GM12864 (cell line): Measurements from ENCODE around the gene IFT27.
"Not testable (repeated sequence)": the region's sequence is repeated elsewhere in the genome, so short reads cannot be mapped to it uniquely, and the experiment has no call there.

ENCODE experiments used
- DNase-seq: peaks from one replicate; pipeline ENCODE4 v3.0.0-alpha.2; 2011; ENCODE audit warnings: low read depth
- H3K4me3 ChIP-seq: 2 replicates; pipeline ENCODE4 v1.5.1; 2011; ENCODE audit warnings: mild to moderate bottlenecking, low read depth, low read length, control low read depth
- TF ChIP-seq, protein P1 (sequence below): IDR thresholded peaks from 2 replicates; pipeline ENCODE4 v1.5.1; 2011; ENCODE audit warnings: low read depth, mild to moderate bottlenecking, moderate library complexity, low read length, control low read depth, inconsistent platforms; ENCODE audit errors: missing control alignments

IFT27 gene

DNA sequence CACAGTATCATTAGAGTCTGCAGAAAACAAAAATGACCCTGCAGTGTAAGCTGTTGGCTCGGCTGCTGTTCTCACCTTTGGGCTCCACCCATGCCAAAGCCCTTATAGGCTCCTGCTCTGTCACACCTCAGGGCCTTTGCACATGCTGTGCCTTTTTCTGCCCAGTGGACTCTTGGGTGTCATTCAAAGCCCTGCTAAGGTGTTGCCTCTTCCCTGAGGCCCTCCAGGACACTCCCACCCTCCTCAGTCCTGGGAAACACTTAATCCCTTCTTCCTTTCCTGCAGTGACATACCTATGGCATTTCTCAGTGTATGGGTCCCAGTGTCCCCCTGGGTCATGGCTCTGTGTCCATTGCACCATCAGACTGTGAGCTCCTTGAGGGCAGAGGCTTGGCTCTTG lies 43.3 kb downstream of the IFT27 start:
- no peak overlapping the region for H3K4me3 ChIP-seq
- no peak for DNase-seq
- TF ChIP-seq, protein P1, sequence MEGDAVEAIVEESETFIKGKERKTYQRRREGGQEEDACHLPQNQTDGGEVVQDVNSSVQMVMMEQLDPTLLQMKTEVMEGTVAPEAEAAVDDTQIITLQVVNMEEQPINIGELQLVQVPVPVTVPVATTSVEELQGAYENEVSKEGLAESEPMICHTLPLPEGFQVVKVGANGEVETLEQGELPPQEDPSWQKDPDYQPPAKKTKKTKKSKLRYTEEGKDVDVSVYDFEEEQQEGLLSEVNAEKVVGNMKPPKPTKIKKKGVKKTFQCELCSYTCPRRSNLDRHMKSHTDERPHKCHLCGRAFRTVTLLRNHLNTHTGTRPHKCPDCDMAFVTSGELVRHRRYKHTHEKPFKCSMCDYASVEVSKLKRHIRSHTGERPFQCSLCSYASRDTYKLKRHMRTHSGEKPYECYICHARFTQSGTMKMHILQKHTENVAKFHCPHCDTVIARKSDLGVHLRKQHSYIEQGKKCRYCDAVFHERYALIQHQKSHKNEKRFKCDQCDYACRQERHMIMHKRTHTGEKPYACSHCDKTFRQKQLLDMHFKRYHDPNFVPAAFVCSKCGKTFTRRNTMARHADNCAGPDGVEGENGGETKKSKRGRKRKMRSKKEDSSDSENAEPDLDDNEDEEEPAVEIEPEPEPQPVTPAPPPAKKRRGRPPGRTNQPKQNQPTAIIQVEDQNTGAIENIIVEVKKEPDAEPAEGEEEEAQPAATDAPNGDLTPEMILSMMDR, result no peak

DNA sequence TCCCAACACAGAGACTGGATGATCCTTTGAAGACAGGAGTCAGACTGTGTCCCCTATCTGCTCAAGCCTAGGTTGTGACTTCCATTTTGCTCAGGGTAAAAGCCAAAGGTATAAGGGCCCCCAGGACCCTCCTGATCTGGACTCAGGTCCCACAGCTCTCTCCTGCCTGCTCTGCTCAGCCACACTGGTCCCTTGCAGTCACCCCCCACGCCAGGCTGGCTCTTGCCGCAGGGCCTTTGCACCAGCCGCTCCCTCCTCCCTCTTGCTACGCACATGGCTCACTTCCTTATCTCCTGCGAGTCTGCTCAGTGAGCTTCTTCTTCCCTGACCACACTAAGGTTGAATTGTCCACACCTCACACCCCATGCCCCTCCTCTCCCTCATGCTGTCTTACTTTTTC lies 44.0 kb downstream of the IFT27 start:
- TF ChIP-seq, protein P1, result no peak
- H3K4me3 ChIP-seq, result no peak overlapping the region
- no peak for DNase-seq

DNA sequence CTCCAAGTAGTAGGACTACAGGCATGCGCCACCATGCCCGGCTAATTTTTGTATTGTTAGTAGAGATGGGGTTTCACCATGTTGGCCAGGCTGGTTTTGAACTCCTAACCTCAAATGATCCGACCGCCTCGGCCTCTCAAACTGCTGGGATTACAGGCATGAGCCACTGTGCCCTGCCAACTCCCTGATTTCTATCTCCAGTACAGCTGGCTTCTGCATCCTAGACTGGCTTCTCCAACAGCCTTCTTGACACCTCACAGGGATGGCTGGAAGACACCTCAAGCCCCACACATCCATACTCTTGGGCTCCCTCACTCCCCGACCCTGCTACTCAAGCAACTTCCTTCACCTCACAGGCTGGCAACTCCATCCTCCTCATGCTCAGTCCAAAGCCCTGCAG lies 44.6 kb downstream of the IFT27 start:
- not testable (repeated sequence) for DNase-seq, H3K4me3 ChIP-seq

DNA sequence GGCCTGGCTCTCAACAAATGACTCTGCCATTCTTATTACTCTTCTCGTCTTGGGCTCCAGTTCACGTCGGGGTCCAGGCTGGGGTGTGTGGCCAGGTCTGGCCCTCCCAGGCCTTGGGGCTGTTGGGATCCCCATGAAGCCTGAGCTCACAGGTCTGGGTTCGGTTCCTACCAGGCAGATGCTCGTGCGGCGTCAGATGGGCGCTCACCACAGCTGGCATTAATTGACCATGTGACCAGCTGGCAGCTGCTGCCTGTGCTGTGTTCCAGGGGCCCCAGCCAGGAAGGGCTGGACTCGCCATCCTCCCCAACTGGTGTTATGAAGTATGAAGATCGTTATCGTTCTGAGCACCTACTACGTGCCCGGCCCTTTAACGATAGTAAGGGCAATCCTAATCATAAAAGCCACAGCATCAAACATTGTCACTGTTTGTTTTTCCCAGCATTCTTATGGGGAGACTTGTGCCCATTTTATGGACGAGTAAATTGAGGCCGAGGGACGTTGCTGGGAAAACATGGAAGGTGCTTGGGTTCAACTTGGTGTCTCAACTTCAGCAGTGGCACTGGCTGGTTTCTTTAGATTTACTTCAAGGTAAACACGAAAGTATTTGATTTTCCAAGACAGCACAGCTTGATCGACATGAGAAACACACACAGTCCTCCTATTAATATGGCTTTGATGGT lies 45.6 kb downstream of the IFT27 start:
- TF ChIP-seq, protein P1, result no peak
- no peak for DNase-seq
- no peak overlapping the region for H3K4me3 ChIP-seq

DNA sequence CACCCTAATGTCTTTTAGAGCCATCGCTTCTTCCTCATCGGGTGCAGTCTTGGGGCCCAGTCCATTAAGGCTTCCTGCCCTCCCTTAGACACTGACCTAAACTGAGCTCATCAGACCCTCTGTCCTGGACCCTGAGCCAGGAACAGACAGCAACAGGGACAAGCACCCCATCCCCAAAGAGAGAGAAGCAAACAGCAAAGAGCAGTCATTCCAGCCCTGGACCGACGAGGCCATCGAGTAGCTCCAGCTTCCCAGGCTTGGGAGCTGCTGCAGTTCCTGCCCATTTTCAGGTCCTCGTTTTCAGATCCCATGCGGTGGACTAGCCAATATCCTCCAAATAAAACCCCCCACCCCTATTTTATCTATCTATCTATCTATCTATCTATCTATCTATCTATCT lies 46.6 kb downstream of the IFT27 start:
- DNase-seq, result no peak
- H3K4me3 ChIP-seq, result no peak overlapping the region
- TF ChIP-seq, protein P1, result no peak

DNA sequence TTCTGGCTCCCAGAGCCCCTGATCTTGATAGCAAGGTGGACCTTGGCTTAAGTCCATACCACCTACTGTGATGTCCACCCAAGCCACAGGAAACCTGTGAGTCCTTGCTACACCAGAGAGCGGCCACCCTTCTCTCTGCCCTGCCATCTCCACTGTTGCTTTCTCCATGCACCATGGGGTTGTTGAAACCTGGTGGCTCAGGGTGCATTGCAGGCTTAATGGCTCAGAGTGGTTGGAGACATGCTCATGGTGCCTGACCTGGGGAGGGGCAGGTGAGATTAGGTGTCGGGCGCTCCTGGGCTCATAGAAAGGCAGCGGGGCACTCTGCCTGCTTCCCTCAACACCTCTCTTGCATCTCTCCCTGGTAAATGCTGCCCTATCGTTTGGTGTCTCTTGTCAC lies 47.4 kb downstream of the IFT27 start:
- TF ChIP-seq, protein P1, result no peak
- no peak overlapping the region for H3K4me3 ChIP-seq
- no peak for DNase-seq

DNA sequence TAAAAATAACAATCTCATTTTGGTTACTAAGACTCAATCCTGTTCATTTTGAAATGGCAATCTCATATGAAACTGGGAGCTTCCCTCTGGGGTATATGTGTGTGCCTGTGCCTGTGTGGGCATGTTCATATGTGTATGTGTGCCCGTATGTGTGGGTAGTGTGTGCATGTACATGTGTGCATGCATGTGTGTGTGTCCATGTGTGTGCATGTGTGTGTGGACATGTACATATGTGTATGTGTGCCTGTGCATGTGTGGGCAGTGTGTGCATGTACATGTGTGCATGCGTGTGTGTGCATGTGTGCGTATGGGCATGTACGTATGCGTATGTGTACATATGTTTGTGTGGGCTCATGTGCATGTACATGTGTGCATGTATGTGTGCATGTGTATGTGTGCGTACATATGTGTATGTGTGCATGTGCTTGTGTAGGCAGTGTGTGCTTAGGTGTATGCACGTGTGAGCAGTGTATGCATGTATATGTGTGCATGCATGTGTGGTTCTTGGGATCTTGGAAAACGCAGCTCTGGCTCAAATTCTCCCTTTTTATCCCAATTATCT lies 47.9 kb downstream of the IFT27 start:
- no peak overlapping the region for H3K4me3 ChIP-seq
- no peak for DNase-seq
- TF ChIP-seq, protein P1, result no peak
